Activated naive CD4-positive, alpha-beta T cell treated with anti-CD3 and anti-CD28 coated beads for 36 hours (primary cell): Measurements from ENCODE around the gene GMCL1. TPM values are rescaled to one million over a fixed set of nuclear protein-coding genes. Genes with fewer than 3 reads are reported as not detected.
A peak's percentile ranks its signal among the peaks of the same experiment; 100 is the strongest.
"Not testable (repeated sequence)": the region's sequence is repeated elsewhere in the genome, so short reads cannot be mapped to it uniquely, and the experiment has no call there.

Source experiments
- CTCF ChIA-PET: fragments of 350-600 bp; sonication (Branson Sonifier 250); formaldehyde crosslinking; loops from one replicate; lab custom pipeline; 2021; ENCODE audit warnings: antibody characterized with exemption; lab: Charles Lee
- DNase-seq: peaks from one replicate; pipeline ENCODE4 v3.0.0-alpha.2; 2020
- H3K27ac Mint-ChIP-seq: one replicate; pipeline ENCODE4 v1.8.0; 2021; ENCODE audit warnings: mild to moderate bottlenecking, mixed read lengths
- H3K27me3 Mint-ChIP-seq: one replicate; pipeline ENCODE4 v1.8.0; 2021; ENCODE audit warnings: low read depth, mixed read lengths
- H3K36me3 Mint-ChIP-seq: one replicate; pipeline ENCODE4 v1.8.0; 2021; ENCODE audit warnings: low read depth, mixed read lengths
- H3K4me1 Mint-ChIP-seq: one replicate; pipeline ENCODE4 v1.8.0; 2021; ENCODE audit warnings: low read depth, mixed read lengths
- H3K4me3 Mint-ChIP-seq: one replicate; pipeline ENCODE4 v1.8.0; 2021; ENCODE audit warnings: mild to moderate bottlenecking, moderate library complexity, mixed read lengths
- H3K9me3 Mint-ChIP-seq: one replicate; pipeline ENCODE4 v1.8.0; 2021; ENCODE audit warnings: mixed read lengths
- intact Hi-C: fragments of 100-400 bp; cut with micrococcal nuclease; formaldehyde crosslinking; loops from one replicate; pipeline ENCODE4 v1.15.1; 2023
- total RNA-seq, 2 experiments: library from RNA; stranded (reverse); gene quantifications; one replicate each; pipeline ENCODE4 v1.2.3, GENCODE V29; 2021

GMCL1 gene
- total RNA-seq, 2 experiments from 2014 or later, result 15.9 to 19.4 TPM

- Mint-ChIP-seq H3K4me3 (no peak overlapping the region), H3K27ac (no peak overlapping the region), H3K36me3 (peaks cover 6% of the 10 kb centered on the region), H3K27me3 (no peaks in the 10 kb centered on the region), H3K9me3 (peaks cover 4% of the 10 kb centered on the region), H3K4me1 (peaks cover 22% of the 10 kb centered on the region)
- CTCF ChIA-PET, result interaction anchor here (1.0 kb wide), 1 partner anchor 234 kb away, joined by 5 read pairs; no protein-coding TSS in a partner anchor
- intact Hi-C loops, result loop anchor here (5.0 kb wide), 3 partner anchors 149 to 356 kb away; partner anchors contain the start of genes AAK1, ANXA4 and TIA1
- no peak for DNase-seq
Measured at GRCh38 chr2:69890881-69891280, 61.4 kb downstream of the GMCL1 start.

DNA sequence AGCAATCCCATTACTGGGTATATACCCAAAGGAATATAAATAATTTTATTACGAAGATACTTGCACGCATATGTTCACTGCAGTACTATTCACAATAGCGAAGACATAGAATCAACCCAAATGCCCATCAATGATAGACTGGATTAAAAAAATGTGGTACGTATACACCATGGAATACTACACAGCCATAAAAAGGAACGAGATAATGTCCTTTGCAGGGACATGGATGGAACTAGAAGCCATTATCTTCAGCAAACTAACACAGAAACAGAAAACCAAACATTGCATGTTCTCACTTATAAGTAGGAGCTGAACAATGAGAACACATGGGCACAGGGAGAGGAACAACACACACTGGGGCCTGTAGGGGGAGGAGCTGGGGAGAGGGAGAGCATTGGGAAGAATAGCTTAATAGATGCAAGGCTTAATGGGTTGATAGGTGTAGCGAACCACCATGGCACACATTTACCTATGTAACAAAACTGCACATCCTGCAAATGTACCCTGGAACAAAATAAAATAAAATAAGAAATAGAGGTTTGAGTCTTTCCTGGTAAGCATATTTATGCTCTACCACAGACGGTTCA lies 63.5 kb downstream of the GMCL1 start:
- H3K27me3 Mint-ChIP-seq, result not testable (repeated sequence)

GRCh38 chr2:69893684-69894551 lies 64.5 kb downstream of the GMCL1 start, which contains the start of gene SNRNP27:
Gene SNRNP27 (plus strand): TSS chr2:69893956. CDS start chr2:69893985, 29 bp downstream.
- H3K27me3 Mint-ChIP-seq, result no peaks in the 10 kb centered on the region
- intact Hi-C loops, result loop anchor here (1.0 to 5.0 kb wide), 6 partner anchors 20 to 353 kb away; partner anchors contain the start of genes AAK1, ANXA4, C2orf42 and GMCL1
- peak within 1 kb of the TSS; percentile 97 for H3K27ac Mint-ChIP-seq
- CTCF ChIA-PET, result interaction anchor here (0.6 to 3.0 kb wide), 8 partner anchors 11 to 411 kb away, joined by 3 to 14 read pairs (median 4); no protein-coding TSS in a partner anchor
- H3K4me1 Mint-ChIP-seq, result peaks cover 41% of the 10 kb centered on the region
- H3K9me3 Mint-ChIP-seq, result peaks cover 4% of the 10 kb centered on the region
- DNase-seq, result peak; percentile 91
- H3K4me3 Mint-ChIP-seq, result peak within 1 kb of the TSS; percentile 98
- H3K36me3 Mint-ChIP-seq, result peaks cover 16% of the 10 kb centered on the region

More for the DNA sequence above, 63.5 kb downstream of the GMCL1 start:
- Mint-ChIP-seq H3K4me1 (peaks cover 37% of the 10 kb centered on the region), H3K4me3 (peak overlapping the region; percentile 98), H3K27ac (peak overlapping the region; percentile 97), H3K36me3 (peaks cover 12% of the 10 kb centered on the region)
- intact Hi-C loops, result loop anchor here (1.0 to 5.0 kb wide), 6 partner anchors 21 to 354 kb away; partner anchors contain the start of genes AAK1, ANXA4, C2orf42 and GMCL1
- peak; percentile 11 for DNase-seq
- not testable (repeated sequence) for H3K9me3 Mint-ChIP-seq
- CTCF ChIA-PET, result interaction anchor here (1.0 to 3.0 kb wide), 4 partner anchors 10 to 168 kb away, joined by 3 to 14 read pairs (median 4); no protein-coding TSS in a partner anchor

DNA sequence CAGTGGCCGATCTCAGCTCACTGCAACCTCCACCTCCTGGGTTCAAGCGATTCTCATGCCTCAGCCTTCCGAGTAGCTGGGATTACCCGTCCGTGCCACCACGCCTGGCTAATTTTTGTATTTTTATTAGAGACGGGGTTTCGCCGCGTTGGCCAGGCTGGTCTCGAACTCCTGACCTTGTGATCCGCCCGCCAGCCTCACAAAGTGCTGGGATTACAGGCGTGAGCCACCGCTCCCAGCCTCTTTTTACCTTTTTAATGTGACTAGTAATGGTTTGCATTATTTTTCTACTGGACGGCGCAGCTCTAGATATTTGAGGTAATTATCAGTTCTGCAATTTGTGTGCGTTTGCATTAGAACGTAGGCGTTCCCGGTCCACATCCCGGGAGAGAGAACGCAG lies 65.3 kb downstream of the GMCL1 start:
- CTCF ChIA-PET, result interaction anchor here (0.6 to 3.0 kb wide), 3 partner anchors 18 to 170 kb away, joined by 3 to 14 read pairs (median 4); no protein-coding TSS in a partner anchor
- not testable (repeated sequence) for H3K27me3 Mint-ChIP-seq, DNase-seq, H3K9me3 Mint-ChIP-seq
- Mint-ChIP-seq H3K4me3 (peak overlapping the region; percentile 98), H3K36me3 (peaks cover 19% of the 10 kb centered on the region), H3K4me1 (peaks cover 45% of the 10 kb centered on the region), H3K27ac (peak overlapping the region; percentile 97)
- intact Hi-C loops, result loop anchor here (5.0 kb wide), 3 partner anchors 152 to 353 kb away; partner anchors contain the start of genes AAK1, ANXA4 and TIA1

- peak overlapping the region; percentile 82 for H3K27ac Mint-ChIP-seq
- peak overlapping the region; percentile 81 for H3K4me3 Mint-ChIP-seq
- peak; percentile 24 for DNase-seq
- CTCF ChIA-PET, result interaction anchor here (0.7 to 1.5 kb wide), 7 partner anchors 10 to 401 kb away, joined by 3 to 8 read pairs (median 3); no protein-coding TSS in a partner anchor
- peaks cover 33% of the 10 kb centered on the region for H3K36me3 Mint-ChIP-seq
- H3K4me1 Mint-ChIP-seq, result peaks cover 47% of the 10 kb centered on the region
- H3K27me3 Mint-ChIP-seq, result no peaks in the 10 kb centered on the region
- no peaks in the 10 kb centered on the region for H3K9me3 Mint-ChIP-seq
- intact Hi-C loops, result no loop called here
Measured at GRCh38 chr2:69902213-69902922, 72.9 kb downstream of the GMCL1 start.

DNA sequence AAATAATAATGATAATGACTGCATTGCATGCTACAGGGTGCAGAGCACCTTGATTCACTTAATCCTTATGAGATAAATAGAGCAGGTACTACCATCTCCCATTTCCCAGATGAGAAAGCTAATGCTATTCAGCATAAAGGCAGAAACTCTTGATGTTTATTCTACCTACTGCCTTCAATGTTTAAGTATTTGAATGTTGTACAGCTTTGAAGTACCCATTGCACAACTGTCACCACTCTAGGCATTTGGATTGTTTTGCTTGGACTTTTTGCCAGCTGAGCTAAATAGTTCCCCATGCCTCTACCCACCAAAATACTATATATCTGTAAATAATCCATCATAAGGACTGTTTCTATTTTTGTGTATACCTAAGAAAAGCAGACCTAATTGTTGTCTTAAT lies 77.8 kb downstream of the GMCL1 start:
- peaks cover 10% of the 10 kb centered on the region for H3K36me3 Mint-ChIP-seq
- H3K4me3 Mint-ChIP-seq, result no peak overlapping the region
- no peaks in the 10 kb centered on the region for H3K9me3 Mint-ChIP-seq
- H3K27ac Mint-ChIP-seq, result no peak overlapping the region
- H3K27me3 Mint-ChIP-seq, result no peaks in the 10 kb centered on the region
- peaks cover 18% of the 10 kb centered on the region for H3K4me1 Mint-ChIP-seq
- intact Hi-C loops, result no loop called here
- CTCF ChIA-PET, result interaction anchor here (0.6 kb wide), 1 partner anchor 284 kb away, joined by 3 read pairs; the partner anchor contains the start of gene C2orf42
- no peak for DNase-seq

GRCh38 chr2:69911985-69912563 lies 82.6 kb downstream of the GMCL1 start:
- H3K36me3 Mint-ChIP-seq, result peaks cover under 1% of the 10 kb centered on the region
- no peak for DNase-seq
- H3K4me3 Mint-ChIP-seq, result no peak overlapping the region

GRCh38 chr2:69914164-69914949 lies 84.9 kb downstream of the GMCL1 start:
- peak; percentile 100 for DNase-seq
- intact Hi-C loops, result loop anchor here (1.0 kb wide), 11 partner anchors 21 to 387 kb away; partner anchors contain the start of genes AAK1, GMCL1, SNRNP27 and SNRPG
- no peaks in the 10 kb centered on the region for H3K27me3 Mint-ChIP-seq
- peak overlapping the region; percentile 83 for H3K4me3 Mint-ChIP-seq
- H3K9me3 Mint-ChIP-seq, result no peaks in the 10 kb centered on the region
- H3K4me1 Mint-ChIP-seq, result peaks cover 36% of the 10 kb centered on the region
- peaks cover 1% of the 10 kb centered on the region for H3K36me3 Mint-ChIP-seq
- CTCF ChIA-PET, result interaction anchor here (0.6 to 6.7 kb wide), 13 partner anchors 12 to 277 kb away, joined by 3 to 80 read pairs (median 6); no protein-coding TSS in a partner anchor
- H3K27ac Mint-ChIP-seq, result peak overlapping the region; percentile 87

More at GRCh38 chr2:69911985-69912563, 82.6 kb downstream of the GMCL1 start:
- intact Hi-C loops, result loop anchor here (2.0 kb wide), 1 partner anchor 187 kb away; no protein-coding TSS in a partner anchor
- CTCF ChIA-PET, result interaction anchor here (0.5 to 6.7 kb wide), 25 partner anchors 8 to 390 kb away, joined by 3 to 80 read pairs (median 4); partner anchors contain the start of genes FAM136A and SNRNP27
- H3K9me3 Mint-ChIP-seq, result no peaks in the 10 kb centered on the region
- peak overlapping the region; percentile 41 for H3K27ac Mint-ChIP-seq
- no peaks in the 10 kb centered on the region for H3K27me3 Mint-ChIP-seq
- peaks cover 24% of the 10 kb centered on the region for H3K4me1 Mint-ChIP-seq

GRCh38 chr2:69914950-69915945 lies 85.8 kb downstream of the GMCL1 start, which contains the start of gene MXD1:
Gene MXD1 (plus strand): TSS chr2:69915109. CDS start chr2:69915331, 222 bp downstream.
- H3K4me3 Mint-ChIP-seq, result peak within 1 kb of the TSS; percentile 83
- H3K4me1 Mint-ChIP-seq, result peaks cover 36% of the 10 kb centered on the region
- peak; percentile 34 for DNase-seq
- H3K9me3 Mint-ChIP-seq, result no peaks in the 10 kb centered on the region
- intact Hi-C loops, result loop anchor here (1.0 kb wide), 12 partner anchors 9 to 386 kb away; partner anchors contain the start of genes AAK1, GMCL1, SNRNP27 and SNRPG
- peaks cover 1% of the 10 kb centered on the region for H3K36me3 Mint-ChIP-seq
- CTCF ChIA-PET, result interaction anchor here (0.7 to 6.7 kb wide), 9 partner anchors 19 to 226 kb away, joined by 3 to 80 read pairs (median 9); no protein-coding TSS in a partner anchor
- H3K27me3 Mint-ChIP-seq, result no peaks in the 10 kb centered on the region
- H3K27ac Mint-ChIP-seq, result peak within 1 kb of the TSS; percentile 87
